IMR-90 (cell line): ENCODE measurements around the gene KLHDC3. TPM values are rescaled to one million over a fixed set of nuclear protein-coding genes. Genes with fewer than 3 reads are reported as not detected.

Source experiments
- ATAC-seq: fragments of 200-7000 bp; cut with Tn5 transposase; 2 replicates; pipeline ENCODE4 v1.9.1; 2020; ENCODE audit warnings: low read depth, mild to moderate bottlenecking, moderate library complexity
- BruUV-seq: library from RNA; stranded (reverse); fragments of 400-500 nt; replicated peaks from 2 replicates; lab custom pipeline; 2021; lab: Mats Ljungman, UMichigan
- CTCF ChIA-PET: fragments of 300-600 bp; formaldehyde crosslinking; extraction: SDS; loops from one replicate; lab custom pipeline; 2021; ENCODE audit warnings: antibody characterized with exemption; lab: Yijun Ruan, JAX
- POLR2A ChIA-PET: fragments of 300-600 bp; sonication (Branson Sonifier 250); formaldehyde crosslinking; loops from one replicate; lab custom pipeline; 2022; ENCODE audit warnings: antibody characterized with exemption; ENCODE audit not compliant: unreplicated experiment; lab: Charles Lee
- DNase-seq: peaks from one replicate; pipeline ENCODE4 v3.0.0; 2013
- H2AFZ ChIP-seq: replicated peaks from 2 replicates; pipeline ENCODE3; 2013; ENCODE audit warnings: low read length, mild to moderate bottlenecking; ENCODE audit not compliant: poor library complexity
- H2AK5ac ChIP-seq: 2 replicates; pipeline ENCODE4 v1.6.1; 2013; ENCODE audit warnings: low read depth, low read length, inconsistent platforms
- H2AK9ac ChIP-seq: replicated peaks from 2 replicates; pipeline ENCODE3; 2013; ENCODE audit warnings: mild to moderate bottlenecking, low read depth, low read length, moderate library complexity; ENCODE audit not compliant: poor library complexity
- H2BK120ac ChIP-seq: 2 replicates; pipeline ENCODE4 v1.6.1; 2013; ENCODE audit warnings: low read depth, low read length, inconsistent platforms
- H2BK15ac ChIP-seq: 3 replicates; pipeline ENCODE4 v1.6.1; 2013; ENCODE audit warnings: low read depth, low read length, inconsistent platforms
- H2BK20ac ChIP-seq: 2 replicates; pipeline ENCODE4 v1.6.1; 2013; ENCODE audit warnings: low read depth, mild to moderate bottlenecking, inconsistent platforms, low read length, moderate library complexity
- H2BK5ac ChIP-seq: 2 replicates; pipeline ENCODE4 v1.6.1; 2013; ENCODE audit warnings: mild to moderate bottlenecking, low read depth, low read length, inconsistent platforms; ENCODE audit not compliant: poor library complexity, severe bottlenecking
- H3K14ac ChIP-seq: replicated peaks from 2 replicates; pipeline ENCODE4 v1.6.1; 2013; ENCODE audit warnings: low read depth, low read length, inconsistent platforms
- H3K18ac ChIP-seq: 2 replicates; pipeline ENCODE4 v1.6.1; 2013; ENCODE audit warnings: low read depth, low read length, control low read depth
- H3K23ac ChIP-seq: 2 replicates; pipeline ENCODE4 v1.6.1; 2013; ENCODE audit warnings: low read depth, low read length, inconsistent platforms
- H3K27ac ChIP-seq: 2 replicates; pipeline ENCODE4 v1.5.1; 2013; ENCODE audit warnings: mild to moderate bottlenecking, control low read depth, low read length; ENCODE audit not compliant: insufficient read depth
- H3K27me3 ChIP-seq: 2 replicates; pipeline ENCODE4 v1.6.1; 2013; ENCODE audit warnings: low read length; ENCODE audit not compliant: control insufficient read depth, insufficient read depth
- H3K36me3 ChIP-seq: 2 replicates; pipeline ENCODE4 v1.6.1; 2013; ENCODE audit warnings: low read length, mixed read lengths; ENCODE audit not compliant: control insufficient read depth, insufficient read depth
- H3K4ac ChIP-seq: 2 replicates; pipeline ENCODE4 v1.6.1; 2013; ENCODE audit warnings: low read depth, low read length, inconsistent platforms
- H3K4me1 ChIP-seq: 2 replicates; pipeline ENCODE4 v1.6.1; 2013; ENCODE audit warnings: low read length, mixed read lengths; ENCODE audit not compliant: control insufficient read depth, insufficient read depth
- H3K4me2 ChIP-seq: 2 replicates; pipeline ENCODE4 v1.6.1; 2013; ENCODE audit warnings: low read depth, mild to moderate bottlenecking, control low read depth, low read length, moderate library complexity
- H3K4me3 ChIP-seq: 2 replicates; pipeline ENCODE4 v1.5.1; 2013; ENCODE audit warnings: low read depth, mild to moderate bottlenecking, control low read depth, low read length, moderate library complexity; ENCODE audit not compliant: insufficient read depth
- H3K56ac ChIP-seq: 2 replicates; pipeline ENCODE4 v1.6.1; 2013; ENCODE audit warnings: low read length, inconsistent platforms; ENCODE audit not compliant: insufficient read depth; ENCODE audit errors: extremely low read depth
- H3K79me1 ChIP-seq, 2 experiments: 2 replicates each; pipeline ENCODE4 v1.6.1; 2013; ENCODE audit warnings: low read length in 2 of 2, inconsistent platforms in 1 of 2, low read depth in 1 of 2
- H3K9ac ChIP-seq: 2 replicates; pipeline ENCODE4 v1.6.1; 2013; ENCODE audit warnings: low read depth, low read length, control low read depth
- H3K9me1 ChIP-seq: 2 replicates; pipeline ENCODE4 v1.6.1; 2013; ENCODE audit warnings: low read length, inconsistent platforms; ENCODE audit not compliant: insufficient read depth
- H3K9me3 ChIP-seq: 2 replicates; pipeline ENCODE4 v1.6.1; 2013; ENCODE audit warnings: low read length; ENCODE audit not compliant: control insufficient read depth, insufficient read depth
- H4K20me1 ChIP-seq: 2 replicates; pipeline ENCODE4 v1.6.1; 2013; ENCODE audit warnings: low read length, inconsistent platforms; ENCODE audit not compliant: insufficient read depth
- H4K5ac ChIP-seq: 2 replicates; pipeline ENCODE4 v1.6.1; 2013; ENCODE audit warnings: mild to moderate bottlenecking, low read depth, low read length, control low read depth
- H4K8ac ChIP-seq, 2 experiments: 2 replicates each; pipeline ENCODE4 v1.6.1; 2013; ENCODE audit warnings: low read depth in 2 of 2, low read length in 2 of 2, control low read depth in 1 of 2, inconsistent platforms in 1 of 2
- H4K91ac ChIP-seq: 2 replicates; pipeline ENCODE4 v1.6.1; 2013; ENCODE audit warnings: low read depth, low read length, inconsistent platforms; ENCODE audit not compliant: insufficient read depth
- BHLHE40 ChIP-seq: fragments of 150-350 bp; IDR thresholded peaks from 2 replicates; pipeline ENCODE4 v1.6.1; 2016; ENCODE audit warnings: mild to moderate bottlenecking, low read depth, low read length
- CEBPB ChIP-seq: IDR thresholded peaks from 2 replicates; pipeline ENCODE4 v1.6.1; 2012; ENCODE audit warnings: low read depth, low read length, improper control_type of control experiment
- CHD1 ChIP-seq: IDR thresholded peaks from 2 replicates; pipeline ENCODE4 v1.6.1; 2012; ENCODE audit warnings: low read depth, low read length, improper control_type of control experiment
- FOS ChIP-seq: fragments of 150-350 bp; IDR thresholded peaks from 2 replicates; pipeline ENCODE4 v1.6.1; 2016; ENCODE audit warnings: low read depth, low read length
- MAFK ChIP-seq: IDR thresholded peaks from 2 replicates; pipeline ENCODE4 v1.6.1; 2012; ENCODE audit warnings: low read depth, low read length, improper control_type of control experiment
- MAZ ChIP-seq: IDR thresholded peaks from 2 replicates; pipeline ENCODE4 v1.6.1; 2012; ENCODE audit warnings: low read depth, mild to moderate bottlenecking, low read length, improper control_type of control experiment, moderate library complexity, borderline replicate concordance
- MXI1 ChIP-seq: IDR thresholded peaks from 2 replicates; pipeline ENCODE4 v1.6.1; 2012; ENCODE audit warnings: low read depth, mild to moderate bottlenecking, low read length, moderate library complexity, borderline replicate concordance
- NFE2L2 ChIP-seq: fragments of 150-350 bp; IDR thresholded peaks from 2 replicates; pipeline ENCODE4 v1.6.1; 2016; ENCODE audit warnings: low read depth, mild to moderate bottlenecking, low read length
- POLR2A ChIP-seq: IDR thresholded peaks from 2 replicates; pipeline ENCODE4 v1.6.1; 2012; ENCODE audit warnings: mild to moderate bottlenecking, low read depth, low read length
- RAD21 ChIP-seq: IDR thresholded peaks from 2 replicates; pipeline ENCODE4 v1.6.1; 2012; ENCODE audit warnings: low read length, improper control_type of control experiment
- RCOR1 ChIP-seq: IDR thresholded peaks from 2 replicates; pipeline ENCODE4 v1.6.1; 2012; ENCODE audit warnings: mild to moderate bottlenecking, low read length, improper control_type of control experiment; ENCODE audit not compliant: insufficient replicate concordance
- RFX5 ChIP-seq: IDR thresholded peaks from 2 replicates; pipeline ENCODE4 v1.8.0; 2012; ENCODE audit warnings: low read depth, mild to moderate bottlenecking, low read length, moderate library complexity
- SMC3 ChIP-seq: fragments of 150-350 bp; IDR thresholded peaks from 2 replicates; pipeline ENCODE4 v1.6.1; 2016; ENCODE audit warnings: low read depth, mild to moderate bottlenecking, antibody characterized with exemption, low read length, moderate library complexity
- USF2 ChIP-seq: fragments of 150-350 bp; IDR thresholded peaks from 2 replicates; pipeline ENCODE4 v1.6.1; 2017; ENCODE audit warnings: mild to moderate bottlenecking, antibody characterized with exemption, low read length, low read depth
- WGBS, 2 experiments: methylation state at CpG; one replicate each; pipeline versions ENCODE4 v1.1.5 to v1.1.7; 2013; ENCODE audit warnings: missing lambda C conversion rate in 2 of 2; ENCODE audit not compliant: insufficient read length in 1 of 2; ENCODE audit errors: extremely low coverage in 2 of 2; 5-methylcytosine and 5-hydroxymethylcytosine counted together
- dilution Hi-C: fragments of 300-500 bp; cut with HindIII; formaldehyde crosslinking; loops from one replicate; pipeline ENCODE4 v1.14.3; 2018; ENCODE audit warnings: low sequenced_read_pairs; ENCODE audit not compliant: unreplicated experiment
- in situ Hi-C: fragments of 300-500 bp; cut with MboI; formaldehyde crosslinking; loops from 3 replicates; pipeline ENCODE4 v1.14.3; 2019; ENCODE audit warnings: low sequenced_read_pairs, inconsistent platforms, mixed read lengths
- intact Hi-C: fragments of 100-400 bp; cut with micrococcal nuclease; formaldehyde crosslinking; loops from 2 replicates; pipeline ENCODE4 v1.10.0; 2022
- polyA plus RNA-seq, 3 experiments: library from polyadenylated mRNA; depleted of rRNA; stranded (reverse); fragments of >200 nt; gene quantifications; 2 replicates each; pipeline ENCODE4 v1.2.3, GENCODE V29; 2012; ENCODE audit warnings: low replicate concordance in 1 of 3
- total RNA-seq: library from RNA; depleted of rRNA; stranded (reverse); fragments of >200 nt; gene quantifications from 2 replicates; pipeline ENCODE4 v1.2.3, GENCODE V29; 2012
- TF ChIP-seq, protein P1 (sequence below): conservative IDR thresholded peaks from 2 replicates; pipeline ENCODE4 v1.5.1; 2012; ENCODE audit warnings: mild to moderate bottlenecking, low read depth, low read length, improper control_type of control experiment
- TF ChIP-seq, protein P2 (sequence below): fragments of 150-350 bp; IDR thresholded peaks from 2 replicates; pipeline ENCODE4 v1.6.1; 2016; ENCODE audit warnings: low read depth, mild to moderate bottlenecking, low read length, moderate library complexity, borderline replicate concordance

KLHDC3 gene
- total and polyA plus RNA-seq, 2 of the 4 experiments (the other 2 are of a cell fraction) = 57.1 to 76.0 TPM

GRCh38 chr6:43001843-43002242 is 12.2 kb upstream of the KLHDC3 start:
- TF ChIP-seq CEBPB (no peak), RFX5 (no peak), CHD1 (no peak), MAFK (no peak), BHLHE40 (no peak), SMC3 (no peak), MAZ (no peak), POLR2A (no peak), RCOR1 (no peak), RAD21 (no peak), FOS (no peak), MXI1 (no peak), NFE2L2 (no peak), USF2 (no peak)
- TF ChIP-seq, protein P1, sequence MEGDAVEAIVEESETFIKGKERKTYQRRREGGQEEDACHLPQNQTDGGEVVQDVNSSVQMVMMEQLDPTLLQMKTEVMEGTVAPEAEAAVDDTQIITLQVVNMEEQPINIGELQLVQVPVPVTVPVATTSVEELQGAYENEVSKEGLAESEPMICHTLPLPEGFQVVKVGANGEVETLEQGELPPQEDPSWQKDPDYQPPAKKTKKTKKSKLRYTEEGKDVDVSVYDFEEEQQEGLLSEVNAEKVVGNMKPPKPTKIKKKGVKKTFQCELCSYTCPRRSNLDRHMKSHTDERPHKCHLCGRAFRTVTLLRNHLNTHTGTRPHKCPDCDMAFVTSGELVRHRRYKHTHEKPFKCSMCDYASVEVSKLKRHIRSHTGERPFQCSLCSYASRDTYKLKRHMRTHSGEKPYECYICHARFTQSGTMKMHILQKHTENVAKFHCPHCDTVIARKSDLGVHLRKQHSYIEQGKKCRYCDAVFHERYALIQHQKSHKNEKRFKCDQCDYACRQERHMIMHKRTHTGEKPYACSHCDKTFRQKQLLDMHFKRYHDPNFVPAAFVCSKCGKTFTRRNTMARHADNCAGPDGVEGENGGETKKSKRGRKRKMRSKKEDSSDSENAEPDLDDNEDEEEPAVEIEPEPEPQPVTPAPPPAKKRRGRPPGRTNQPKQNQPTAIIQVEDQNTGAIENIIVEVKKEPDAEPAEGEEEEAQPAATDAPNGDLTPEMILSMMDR = no peak
- TF ChIP-seq, protein P2, sequence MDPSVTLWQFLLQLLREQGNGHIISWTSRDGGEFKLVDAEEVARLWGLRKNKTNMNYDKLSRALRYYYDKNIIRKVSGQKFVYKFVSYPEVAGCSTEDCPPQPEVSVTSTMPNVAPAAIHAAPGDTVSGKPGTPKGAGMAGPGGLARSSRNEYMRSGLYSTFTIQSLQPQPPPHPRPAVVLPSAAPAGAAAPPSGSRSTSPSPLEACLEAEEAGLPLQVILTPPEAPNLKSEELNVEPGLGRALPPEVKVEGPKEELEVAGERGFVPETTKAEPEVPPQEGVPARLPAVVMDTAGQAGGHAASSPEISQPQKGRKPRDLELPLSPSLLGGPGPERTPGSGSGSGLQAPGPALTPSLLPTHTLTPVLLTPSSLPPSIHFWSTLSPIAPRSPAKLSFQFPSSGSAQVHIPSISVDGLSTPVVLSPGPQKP = no peak
- H4K91ac ChIP-seq = no peak overlapping the region
- POLR2A ChIA-PET = no interaction called here
- no peak overlapping the region for H3K4me2 ChIP-seq
- no peak overlapping the region for H3K18ac ChIP-seq
- no peak overlapping the region for H3K56ac ChIP-seq
- no peak overlapping the region for H4K8ac ChIP-seq
- dilution Hi-C loops = no loop called here
- peaks cover 5 to 37% of the 10 kb centered on the region in 2 experiments for H3K79me1 ChIP-seq
- ATAC-seq (no peak), DNase-seq (no peak)
- no peak overlapping the region for H3K14ac ChIP-seq
- H2BK120ac ChIP-seq = no peak overlapping the region
- H2BK20ac ChIP-seq = no peak overlapping the region
- no peak overlapping the region for H3K4ac ChIP-seq
- H3K9me1 ChIP-seq = peaks cover 6% of the 10 kb centered on the region; the same call in 1 of the 2 replicates
- intact Hi-C loops = no loop called here
- in situ Hi-C loops = no loop called here
- H3K9me3 ChIP-seq = no peaks in the 10 kb centered on the region
- H2BK5ac ChIP-seq = no peak overlapping the region
- H2AFZ ChIP-seq = no peak overlapping the region
- H4K20me1 ChIP-seq = no peaks in the 10 kb centered on the region; the same call in none of the 2 replicates
- no peak overlapping the region for H3K27ac ChIP-seq
- H2AK5ac ChIP-seq = no peak overlapping the region
- no peak overlapping the region for H2AK9ac ChIP-seq
- H3K9ac ChIP-seq = no peak overlapping the region
- CTCF ChIA-PET = interaction anchor here (0.7 to 0.9 kb wide), 2 partner anchors 100 to 103 kb away, joined by 3 read pairs; no protein-coding TSS in a partner anchor
- 100% methylated on average over 3 of the region's 8 CpGs; no CpG with 5 or more reads in 1 of the 2 experiments for WGBS, 2 experiments
- no TSS peak for BruUV-seq
- no peaks in the 10 kb centered on the region for H3K4me1 ChIP-seq
- peaks cover 9% of the 10 kb centered on the region for H3K36me3 ChIP-seq
- no peaks in the 10 kb centered on the region for H3K27me3 ChIP-seq
- H4K5ac ChIP-seq = no peak overlapping the region
- H3K4me3 ChIP-seq = no peak overlapping the region
- H3K23ac ChIP-seq = no peak overlapping the region
- H2BK15ac ChIP-seq = no peak overlapping the region
